Skeletal muscle satellite cell (primary cell): ENCODE results near the gene CTNNBIP1.

Source experiments
- H3K27me3 ChIP-seq: 2 replicates; pipeline ENCODE4 v1.7.0; 2013; ENCODE audit warnings: low read length; ENCODE audit not compliant: control insufficient read depth, insufficient read depth
- H3K36me3 ChIP-seq: 2 replicates; pipeline ENCODE4 v1.7.0; 2013; ENCODE audit warnings: mild to moderate bottlenecking, control low read depth, low read length; ENCODE audit not compliant: insufficient read depth
- H3K4me1 ChIP-seq: 2 replicates; pipeline ENCODE4 v1.7.0; 2013; ENCODE audit warnings: low read length; ENCODE audit not compliant: control insufficient read depth, insufficient read depth
- H3K4me2 ChIP-seq: 2 replicates; pipeline ENCODE4 v1.7.0; 2013; ENCODE audit warnings: mild to moderate bottlenecking, low read length
- H3K4me3 ChIP-seq: 2 replicates; pipeline ENCODE4 v1.7.0; 2013; ENCODE audit warnings: low read length
- H3K9ac ChIP-seq: 2 replicates; pipeline ENCODE4 v1.7.0; 2013; ENCODE audit warnings: mild to moderate bottlenecking, low read depth, low read length, moderate library complexity
- H3K9me3 ChIP-seq: replicated peaks from 2 replicates; pipeline ENCODE4 v1.7.0; 2013; ENCODE audit warnings: mild to moderate bottlenecking, control low read depth, low read length

The CTNNBIP1 gene

DNA sequence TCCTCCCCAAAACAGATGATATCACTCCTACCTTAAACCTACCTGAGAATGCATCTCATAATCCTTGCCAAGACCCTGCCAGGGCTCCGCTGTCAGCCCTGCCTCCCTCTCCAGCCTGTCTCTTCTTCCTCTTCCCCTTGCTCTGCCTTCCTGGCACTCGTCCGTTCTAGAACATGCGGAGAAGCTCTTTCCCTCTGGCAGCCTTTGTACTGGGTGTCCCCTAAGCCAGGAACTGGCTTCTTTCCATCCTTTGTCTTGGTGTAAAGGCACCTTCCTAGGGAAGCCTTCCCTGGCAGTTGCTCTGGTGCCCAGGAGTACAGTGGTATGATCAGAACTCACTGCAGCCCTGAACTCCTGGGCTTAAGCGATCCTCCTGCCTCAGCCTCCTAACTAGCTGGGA, 36.1 kb downstream of the CTNNBIP1 start:
- Histone ChIP-seq H3K27me3 (no peaks in the 10 kb centered on the region), H3K9ac (no peak overlapping the region), H3K36me3 (no peaks in the 10 kb centered on the region), H3K4me2 (no peak overlapping the region), H3K4me1 (peaks cover 12% of the 10 kb centered on the region), H3K9me3 (no peaks in the 10 kb centered on the region), H3K4me3 (no peak overlapping the region)

DNA sequence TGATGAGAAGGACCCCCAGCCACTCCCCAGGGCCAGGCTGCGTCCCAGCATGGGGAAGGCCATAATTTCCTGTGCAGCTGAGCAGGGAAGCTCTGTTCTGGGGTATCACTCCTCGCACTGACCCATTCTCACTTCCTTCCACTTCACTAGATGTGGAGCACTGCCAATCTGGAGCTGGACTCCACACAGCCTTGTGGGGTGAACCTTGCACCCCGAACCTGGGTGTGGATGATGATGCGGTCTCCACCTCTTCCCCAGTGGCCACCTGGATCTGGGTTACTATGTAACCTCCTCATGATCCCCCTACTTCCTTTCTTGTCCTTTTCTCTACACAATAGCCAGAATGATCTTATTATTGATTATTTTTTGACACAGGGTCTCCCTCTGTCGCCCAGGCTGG, 36.7 kb downstream of the CTNNBIP1 start:
- Histone ChIP-seq H3K4me1 (peaks cover 12% of the 10 kb centered on the region), H3K9me3 (no peaks in the 10 kb centered on the region), H3K4me2 (no peak overlapping the region), H3K9ac (no peak overlapping the region), H3K27me3 (no peaks in the 10 kb centered on the region), H3K4me3 (no peak overlapping the region), H3K36me3 (no peaks in the 10 kb centered on the region)

DNA sequence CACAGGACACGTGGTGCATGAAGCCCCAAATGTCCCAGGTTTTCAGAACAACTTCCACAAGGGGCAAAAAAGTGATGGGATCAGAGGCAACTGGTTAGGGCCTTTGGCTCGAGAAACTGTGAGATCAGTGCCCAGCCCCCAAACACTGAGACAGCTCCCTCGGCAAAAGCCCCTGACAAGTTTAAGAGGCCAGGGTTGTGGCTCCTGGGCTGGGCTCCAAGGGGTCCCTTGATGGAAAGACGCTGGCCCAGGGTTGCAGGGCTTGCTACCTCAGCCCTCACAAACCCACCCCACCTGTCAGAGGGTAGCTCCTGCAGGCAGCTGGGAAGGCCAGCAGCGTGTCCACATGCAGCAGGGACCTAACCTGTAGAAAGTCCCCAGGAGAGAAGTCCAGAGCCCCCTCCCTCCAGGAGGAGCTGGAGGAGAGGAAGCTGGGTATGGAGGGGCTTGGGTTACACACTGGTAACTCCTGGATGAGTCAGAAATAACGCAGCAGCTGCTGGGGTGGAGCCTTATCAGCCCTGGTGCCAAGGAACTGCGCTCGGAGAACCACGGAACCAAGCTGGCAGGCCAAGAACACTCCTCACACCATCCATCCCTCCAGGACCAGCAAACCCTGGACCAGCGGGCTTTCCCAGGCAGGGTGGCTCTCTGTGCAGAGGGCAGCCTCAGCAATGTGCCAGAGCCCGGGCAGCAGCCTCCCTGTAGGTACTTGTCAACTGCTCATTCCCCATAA, 37.5 kb downstream of the CTNNBIP1 start:
- H3K27me3 ChIP-seq = no peaks in the 10 kb centered on the region
- H3K9ac ChIP-seq = peak overlapping the region; percentile 35

DNA sequence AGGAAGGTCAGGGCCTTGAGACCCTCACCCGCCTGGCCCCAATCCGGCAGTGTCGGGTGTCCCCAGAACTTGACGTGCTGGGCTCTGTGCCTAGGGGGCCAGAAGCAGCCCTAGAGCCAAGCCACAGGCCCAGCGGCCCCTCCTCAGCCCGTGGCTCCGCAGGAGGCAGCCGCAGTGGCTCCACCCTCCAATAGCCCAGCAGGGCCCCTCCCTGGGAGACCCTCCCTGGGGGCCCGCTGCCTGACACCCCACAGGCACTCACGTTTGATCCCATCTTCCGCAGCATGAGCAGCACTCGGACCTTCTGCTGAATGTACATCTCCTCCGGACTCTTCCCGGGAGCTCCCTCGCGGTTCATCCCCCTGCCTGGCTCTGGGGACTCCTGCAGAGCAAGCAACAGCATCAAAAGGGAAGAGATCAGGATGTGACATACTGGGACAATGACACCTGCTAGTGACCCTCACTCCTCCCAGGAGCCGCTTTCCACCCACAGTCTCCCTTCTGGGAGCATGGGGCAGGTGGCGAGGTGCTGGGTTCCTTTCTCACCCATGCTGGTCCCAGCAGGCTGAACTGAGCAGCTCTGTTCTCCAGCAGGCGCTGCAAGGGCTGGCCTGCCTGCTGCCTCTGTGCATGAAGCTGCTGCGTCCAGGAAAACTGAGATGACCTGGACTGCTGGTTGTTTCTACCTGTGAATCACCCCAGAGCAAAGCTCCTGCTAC, 38.2 kb downstream of the CTNNBIP1 start:
- Histone ChIP-seq H3K4me2 (no peak overlapping the region), H3K4me1 (peaks cover 12% of the 10 kb centered on the region), H3K4me3 (no peak overlapping the region), H3K36me3 (no peaks in the 10 kb centered on the region), H3K9me3 (no peaks in the 10 kb centered on the region), H3K27me3 (no peaks in the 10 kb centered on the region), H3K9ac (no peak overlapping the region)

More for the DNA sequence above, 37.5 kb downstream of the CTNNBIP1 start:
- Histone ChIP-seq H3K9me3 (no peaks in the 10 kb centered on the region), H3K4me1 (peaks cover 12% of the 10 kb centered on the region), H3K4me3 (no peak overlapping the region), H3K36me3 (no peaks in the 10 kb centered on the region), H3K4me2 (peak overlapping the region; percentile 48)

DNA sequence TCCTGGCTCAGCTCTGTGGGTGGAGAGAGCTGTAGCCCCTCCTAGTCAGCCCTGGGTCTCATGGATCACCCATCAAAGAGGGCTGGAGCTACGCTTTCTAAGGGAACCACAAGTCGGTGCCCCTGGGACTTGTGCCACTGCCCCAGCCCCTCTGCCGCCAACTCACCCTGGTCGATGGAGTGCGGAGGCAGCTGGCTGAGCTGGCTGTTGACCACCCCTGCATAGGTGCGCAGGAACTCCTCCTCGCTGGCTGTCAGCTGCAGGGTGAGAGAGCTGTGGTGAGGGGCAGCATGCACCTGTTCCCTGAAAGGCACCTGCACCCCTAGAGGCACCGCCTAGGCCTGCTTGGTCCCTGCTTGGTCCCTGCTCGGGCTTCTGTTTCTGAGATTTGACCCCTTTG, 39.0 kb downstream of the CTNNBIP1 start:
- Histone ChIP-seq H3K4me2 (no peak overlapping the region), H3K4me1 (peaks cover 14% of the 10 kb centered on the region), H3K9ac (no peak overlapping the region), H3K9me3 (no peaks in the 10 kb centered on the region), H3K4me3 (no peak overlapping the region), H3K36me3 (no peaks in the 10 kb centered on the region), H3K27me3 (no peaks in the 10 kb centered on the region)

DNA sequence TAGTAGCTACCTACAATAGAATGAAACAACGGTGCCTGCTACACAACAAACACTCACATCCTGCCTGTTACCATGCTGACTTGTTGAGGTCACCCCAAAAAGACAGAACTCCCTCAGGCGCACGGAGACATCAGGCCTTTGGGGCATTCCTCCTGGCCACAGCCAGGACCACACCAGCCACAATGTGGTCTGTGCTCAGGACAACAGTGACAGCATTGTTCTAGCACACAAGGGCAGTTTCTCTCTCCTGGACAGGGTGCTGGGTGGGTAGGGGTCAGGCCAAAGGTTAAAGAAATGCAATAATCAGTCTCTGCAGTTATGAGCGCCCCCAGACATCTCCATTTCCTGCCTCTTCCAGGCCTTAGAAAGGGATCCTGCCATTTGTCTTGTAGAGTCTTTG, 39.5 kb downstream of the CTNNBIP1 start:
- H3K36me3 ChIP-seq = no peaks in the 10 kb centered on the region

DNA sequence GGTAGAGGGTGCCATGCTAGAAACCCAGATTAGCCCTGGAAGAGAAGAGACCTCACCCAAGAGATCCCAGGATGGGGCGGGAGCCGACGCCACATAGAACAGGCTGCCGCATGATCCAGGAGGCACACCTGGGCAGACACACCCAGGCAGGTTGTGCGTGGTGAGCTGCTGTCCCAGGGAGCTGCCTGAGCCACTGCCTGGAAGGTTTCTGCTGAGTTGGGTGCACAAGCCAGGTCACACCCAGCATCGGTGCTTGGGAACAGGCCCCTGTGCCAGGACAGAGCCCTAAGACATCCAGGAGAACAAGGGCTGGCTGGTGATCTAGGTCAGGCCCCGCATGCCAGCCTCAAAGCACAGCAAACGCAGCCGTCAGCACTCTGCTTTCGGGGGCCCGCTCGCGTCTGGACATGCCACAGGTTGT, 40.2 kb downstream of the CTNNBIP1 start:
- Histone ChIP-seq H3K36me3 (no peaks in the 10 kb centered on the region), H3K4me1 (peaks cover 16% of the 10 kb centered on the region), H3K9me3 (no peaks in the 10 kb centered on the region), H3K9ac (no peak overlapping the region), H3K27me3 (no peaks in the 10 kb centered on the region), H3K4me2 (no peak overlapping the region), H3K4me3 (no peak overlapping the region)

More for the DNA sequence above, 39.5 kb downstream of the CTNNBIP1 start:
- Histone ChIP-seq H3K4me1 (peaks cover 18% of the 10 kb centered on the region), H3K9me3 (no peaks in the 10 kb centered on the region), H3K9ac (no peak overlapping the region), H3K4me3 (no peak overlapping the region), H3K27me3 (no peaks in the 10 kb centered on the region), H3K4me2 (no peak overlapping the region)

DNA sequence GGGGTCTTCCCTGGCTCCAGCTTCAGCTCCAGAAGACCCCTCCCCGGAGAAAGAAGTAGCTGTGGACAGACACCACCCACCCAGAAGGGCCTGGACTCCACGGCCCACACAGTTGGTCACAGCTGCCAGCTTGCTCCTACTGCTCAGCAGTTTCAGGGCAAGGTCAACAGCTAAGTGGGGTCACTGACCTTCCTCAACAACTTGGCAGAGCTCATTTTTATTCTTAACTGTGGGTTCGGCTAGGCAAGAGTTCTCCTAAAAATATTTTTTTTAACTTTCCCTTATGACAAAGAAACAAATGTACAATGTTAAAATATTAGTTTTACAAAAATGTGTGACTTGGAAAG, 41.9 kb downstream of the CTNNBIP1 start:
- H3K27me3 ChIP-seq = no peaks in the 10 kb centered on the region
- H3K4me1 ChIP-seq = peaks cover 16% of the 10 kb centered on the region
- H3K4me2 ChIP-seq = no peak overlapping the region
- no peak overlapping the region for H3K4me3 ChIP-seq
- H3K9me3 ChIP-seq = no peaks in the 10 kb centered on the region
- no peaks in the 10 kb centered on the region for H3K36me3 ChIP-seq
- H3K9ac ChIP-seq = no peak overlapping the region

DNA sequence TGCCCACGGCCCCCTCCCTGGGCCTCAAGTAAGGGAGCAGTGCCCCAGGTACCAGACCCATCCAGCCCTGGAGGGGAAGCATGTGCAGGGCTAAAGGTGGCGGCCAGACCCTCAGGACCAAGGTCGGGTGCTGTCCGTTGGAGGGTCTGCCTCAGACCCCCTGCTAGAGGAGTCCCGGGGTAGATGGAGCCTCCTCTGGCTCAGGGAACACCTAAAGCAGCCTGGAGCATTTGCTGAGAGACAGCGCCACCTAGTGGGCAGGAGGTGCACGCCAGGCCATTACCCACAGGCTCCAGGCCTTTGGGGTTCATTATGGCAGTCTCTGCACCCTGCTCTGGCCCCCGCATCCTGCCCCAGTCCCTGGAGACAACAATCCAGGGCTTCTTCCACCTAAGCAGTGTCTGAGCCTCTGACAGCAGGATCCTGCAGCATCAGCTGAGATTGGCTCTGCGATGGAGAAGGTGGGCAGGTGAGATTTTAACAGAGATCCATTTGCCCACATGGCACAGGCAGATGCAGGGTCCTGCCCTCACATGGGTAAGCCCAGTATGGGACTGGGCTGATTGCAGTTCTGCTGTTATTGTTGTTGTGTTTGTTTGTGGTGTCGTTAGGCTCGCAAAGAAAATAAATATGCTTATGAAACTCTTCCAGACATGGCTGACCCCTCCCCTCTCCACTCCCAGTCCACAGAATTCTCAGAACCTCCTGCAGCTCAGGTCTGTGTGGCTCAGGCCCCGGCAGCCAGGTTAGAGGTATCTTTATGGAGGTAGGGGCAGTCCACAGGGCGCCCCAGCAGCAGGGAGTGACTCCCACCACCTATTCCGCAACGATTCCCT, 42.4 kb downstream of the CTNNBIP1 start:
- Histone ChIP-seq H3K4me1 (peaks cover 10% of the 10 kb centered on the region), H3K36me3 (no peaks in the 10 kb centered on the region), H3K9ac (no peak overlapping the region), H3K9me3 (no peaks in the 10 kb centered on the region), H3K27me3 (no peaks in the 10 kb centered on the region), H3K4me3 (no peak overlapping the region), H3K4me2 (no peak overlapping the region)

DNA sequence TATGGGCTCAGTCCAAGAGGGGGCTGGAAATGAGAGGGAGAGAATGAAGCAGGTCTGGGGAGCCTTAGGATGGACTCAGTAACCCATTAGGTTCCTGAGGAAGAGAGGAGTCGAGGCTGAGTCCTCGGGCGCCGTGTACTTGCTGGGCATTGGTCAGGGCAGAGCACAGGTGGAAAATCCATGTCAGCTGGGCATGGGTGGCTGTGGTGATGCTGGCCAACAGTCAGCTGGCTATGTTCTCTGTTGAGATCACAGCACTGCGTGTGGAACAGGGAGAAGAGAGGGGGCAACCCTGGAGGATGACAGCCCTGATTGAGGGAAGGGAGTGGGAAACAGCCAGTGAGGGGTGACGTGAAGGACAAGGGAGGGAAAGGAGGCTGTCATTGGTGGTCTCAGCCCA, 43.2 kb downstream of the CTNNBIP1 start:
- Histone ChIP-seq H3K9me3 (no peaks in the 10 kb centered on the region), H3K4me3 (no peak overlapping the region), H3K4me2 (no peak overlapping the region), H3K36me3 (no peaks in the 10 kb centered on the region), H3K4me1 (peaks cover 7% of the 10 kb centered on the region), H3K9ac (no peak overlapping the region), H3K27me3 (no peaks in the 10 kb centered on the region)

DNA sequence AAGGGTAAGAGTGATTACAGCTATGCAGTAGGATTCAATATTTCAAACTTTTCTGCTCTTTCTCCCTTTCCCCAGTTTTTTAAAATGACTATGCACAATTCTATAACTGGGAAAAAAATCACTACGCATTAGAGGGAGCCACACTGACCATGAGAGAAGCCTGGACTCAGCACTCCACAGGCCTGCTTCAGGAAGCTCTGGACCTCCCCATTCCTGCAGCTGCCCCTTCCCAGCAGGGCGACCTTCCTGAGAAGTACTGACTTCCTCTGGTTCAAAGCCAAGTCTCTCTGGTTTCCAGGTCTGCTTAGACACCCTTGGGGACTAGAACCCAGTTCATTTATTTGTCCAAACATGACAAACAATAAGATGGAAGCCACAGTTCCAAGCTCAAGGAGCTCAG, 44.3 kb downstream of the CTNNBIP1 start:
- no peaks in the 10 kb centered on the region for H3K36me3 ChIP-seq

More for the DNA sequence above, 44.3 kb downstream of the CTNNBIP1 start:
- Histone ChIP-seq H3K9ac (no peak overlapping the region), H3K4me2 (no peak overlapping the region), H3K4me1 (peaks cover 7% of the 10 kb centered on the region), H3K4me3 (no peak overlapping the region), H3K9me3 (no peaks in the 10 kb centered on the region), H3K27me3 (no peaks in the 10 kb centered on the region)
